Measurements from ENCODE around the gene NUFIP2. TPM values are rescaled to one million over a fixed set of nuclear protein-coding genes. Genes with fewer than 3 reads are reported as not detected.
"Not testable (repeated sequence)": the region's sequence is repeated elsewhere in the genome, so short reads cannot be mapped to it uniquely, and the experiment has no call there.

Gene NUFIP2
- total RNA-seq, 4 donors from 2014 or later = 31.0 to 36.4 (median 35.6) TPM

DNA sequence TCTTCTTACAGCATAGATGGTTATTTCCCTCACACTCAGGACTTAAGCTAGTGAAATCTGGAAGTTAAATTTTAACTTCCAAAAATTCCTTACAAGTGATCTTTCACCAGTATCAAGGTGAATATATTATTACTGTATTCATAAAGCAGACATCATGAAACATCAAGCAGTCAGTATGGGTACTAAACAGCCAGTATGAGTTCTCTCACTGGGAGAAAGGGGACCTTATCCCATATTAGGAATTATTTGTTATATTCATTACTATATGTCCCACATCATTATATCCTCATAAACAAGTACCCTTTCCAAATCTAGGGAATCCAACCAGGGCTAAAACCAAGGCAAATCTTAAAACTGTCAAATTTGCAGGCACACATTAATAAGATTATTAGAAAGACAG, 15.3 kb downstream of the NUFIP2 start:
- Histone ChIP-seq H3K4me3 (no peak overlapping the region), H3K27me3 (no peaks in the 10 kb centered on the region), H3K36me3 (peaks cover 48% of the 10 kb centered on the region), H3K27ac (no peak overlapping the region), H3K4me1 (peaks cover 29% of the 10 kb centered on the region), H3K9me3 (no peaks in the 10 kb centered on the region)
- no peak for DNase-seq (ENCODE audit: low spot score in 2 of 2)
- TF ChIP-seq, protein P1, sequence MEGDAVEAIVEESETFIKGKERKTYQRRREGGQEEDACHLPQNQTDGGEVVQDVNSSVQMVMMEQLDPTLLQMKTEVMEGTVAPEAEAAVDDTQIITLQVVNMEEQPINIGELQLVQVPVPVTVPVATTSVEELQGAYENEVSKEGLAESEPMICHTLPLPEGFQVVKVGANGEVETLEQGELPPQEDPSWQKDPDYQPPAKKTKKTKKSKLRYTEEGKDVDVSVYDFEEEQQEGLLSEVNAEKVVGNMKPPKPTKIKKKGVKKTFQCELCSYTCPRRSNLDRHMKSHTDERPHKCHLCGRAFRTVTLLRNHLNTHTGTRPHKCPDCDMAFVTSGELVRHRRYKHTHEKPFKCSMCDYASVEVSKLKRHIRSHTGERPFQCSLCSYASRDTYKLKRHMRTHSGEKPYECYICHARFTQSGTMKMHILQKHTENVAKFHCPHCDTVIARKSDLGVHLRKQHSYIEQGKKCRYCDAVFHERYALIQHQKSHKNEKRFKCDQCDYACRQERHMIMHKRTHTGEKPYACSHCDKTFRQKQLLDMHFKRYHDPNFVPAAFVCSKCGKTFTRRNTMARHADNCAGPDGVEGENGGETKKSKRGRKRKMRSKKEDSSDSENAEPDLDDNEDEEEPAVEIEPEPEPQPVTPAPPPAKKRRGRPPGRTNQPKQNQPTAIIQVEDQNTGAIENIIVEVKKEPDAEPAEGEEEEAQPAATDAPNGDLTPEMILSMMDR (IDR thresholded peaks at IDR 0.05) = no peak
- TF ChIP-seq EP300 (IDR thresholded peaks at IDR 0.05) = no peak
- no peak for TF ChIP-seq POLR2A (IDR thresholded peaks at IDR 0.05)
- TF ChIP-seq POLR2AphosphoS5 (IDR thresholded peaks at IDR 0.05) = no peak

GRCh38 chr17:29273924-29274323, 20.0 kb downstream of the NUFIP2 start:
- TF ChIP-seq, protein P1 (IDR thresholded peaks at IDR 0.05) = no peak
- TF ChIP-seq POLR2AphosphoS5 (IDR thresholded peaks at IDR 0.05) (no peak), POLR2A (IDR thresholded peaks at IDR 0.05) (no peak), EP300 (IDR thresholded peaks at IDR 0.05) (no peak)
- Histone ChIP-seq H3K36me3 (peaks cover 33% of the 10 kb centered on the region), H3K9me3 (no peaks in the 10 kb centered on the region), H3K27me3 (no peaks in the 10 kb centered on the region), H3K4me3 (no peak overlapping the region), H3K27ac (no peak overlapping the region), H3K4me1 (peaks cover 22% of the 10 kb centered on the region)
- DNase-seq (ENCODE audit: low spot score in 2 of 2) = no peak
- 85% methylated on average over 1 of the region's 1 CpG for WGBS

- H3K9me3 ChIP-seq; H3K27ac ChIP-seq; H3K27me3 ChIP-seq; DNase-seq (ENCODE audit: low spot score in 2 of 2); H3K4me3 ChIP-seq: not testable (repeated sequence)
- H3K36me3 ChIP-seq = peaks cover 28% of the 10 kb centered on the region
- 90% methylated on average over 9 of the region's 9 CpGs for WGBS
- H3K4me1 ChIP-seq = peaks cover 13% of the 10 kb centered on the region
Observed at GRCh38 chr17:29271980-29272379, 22.0 kb downstream of the NUFIP2 start.

DNA sequence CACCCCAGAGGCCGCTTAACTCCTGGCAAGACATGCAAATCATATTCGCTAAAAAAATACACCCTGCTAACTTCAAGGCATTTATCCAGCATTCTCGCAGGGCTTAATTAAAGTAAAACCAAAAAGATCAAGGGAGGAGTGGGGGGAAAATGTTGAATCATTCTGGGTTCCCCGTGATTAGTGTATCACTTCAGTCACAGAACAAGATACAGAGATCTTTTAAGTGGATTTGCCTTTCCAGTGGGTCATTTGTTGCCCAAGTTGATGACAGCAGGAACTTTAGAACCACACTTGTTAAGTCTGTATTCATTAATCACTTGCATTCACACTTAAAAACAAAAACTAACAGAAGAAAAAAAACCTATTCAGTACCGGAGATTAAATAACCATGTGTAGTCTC, 30.0 kb downstream of the NUFIP2 start:
- Histone ChIP-seq H3K27ac (no peak overlapping the region), H3K9me3 (no peaks in the 10 kb centered on the region), H3K27me3 (no peaks in the 10 kb centered on the region), H3K4me1 (no peaks in the 10 kb centered on the region), H3K4me3 (no peak overlapping the region), H3K36me3 (peaks cover 62% of the 10 kb centered on the region)
- TF ChIP-seq POLR2AphosphoS5 (IDR thresholded peaks at IDR 0.05) (no peak), EP300 (IDR thresholded peaks at IDR 0.05) (no peak), POLR2A (IDR thresholded peaks at IDR 0.05) (no peak)
- TF ChIP-seq, protein P1 (IDR thresholded peaks at IDR 0.05) = no peak
- no peak for DNase-seq (ENCODE audit: low spot score in 2 of 2)
- WGBS = 53% methylated on average over 5 of the region's 5 CpGs

- no peak overlapping the region for H3K27ac ChIP-seq
- 60% methylated on average over 3 of the region's 3 CpGs for WGBS
Observed at GRCh38 chr17:29257756-29258155, 36.2 kb downstream of the NUFIP2 start.

More at GRCh38 chr17:29257756-29258155, 36.2 kb downstream of the NUFIP2 start:
- H3K4me1 ChIP-seq = peaks cover 41% of the 10 kb centered on the region
- peaks cover 39% of the 10 kb centered on the region for H3K36me3 ChIP-seq
- TF ChIP-seq EP300 (IDR thresholded peaks at IDR 0.05) = no peak
- TF ChIP-seq, protein P1 (IDR thresholded peaks at IDR 0.05) = no peak
- TF ChIP-seq POLR2A (IDR thresholded peaks at IDR 0.05) = no peak
- TF ChIP-seq POLR2AphosphoS5 (IDR thresholded peaks at IDR 0.05) = no peak
- no peaks in the 10 kb centered on the region for H3K9me3 ChIP-seq
- no peak for DNase-seq (ENCODE audit: low spot score in 2 of 2)
- H3K27me3 ChIP-seq = no peaks in the 10 kb centered on the region
- no peak overlapping the region for H3K4me3 ChIP-seq

Data from suprapubic skin (tissue), 4 donors.